GM10266 (cell line): ENCODE results near the gene TEX2.

Source experiments
- DNase-seq: peaks from one replicate; pipeline ENCODE4 v3.0.0; 2012; ENCODE audit errors: extremely low spot score
- TF ChIP-seq, protein P1 (sequence below): IDR thresholded peaks from 2 replicates; pipeline ENCODE4 v1.5.1; 2012; ENCODE audit warnings: mild to moderate bottlenecking, low read depth; ENCODE audit not compliant: control insufficient read depth, insufficient read depth; ENCODE audit errors: missing control alignments

Gene TEX2

DNA sequence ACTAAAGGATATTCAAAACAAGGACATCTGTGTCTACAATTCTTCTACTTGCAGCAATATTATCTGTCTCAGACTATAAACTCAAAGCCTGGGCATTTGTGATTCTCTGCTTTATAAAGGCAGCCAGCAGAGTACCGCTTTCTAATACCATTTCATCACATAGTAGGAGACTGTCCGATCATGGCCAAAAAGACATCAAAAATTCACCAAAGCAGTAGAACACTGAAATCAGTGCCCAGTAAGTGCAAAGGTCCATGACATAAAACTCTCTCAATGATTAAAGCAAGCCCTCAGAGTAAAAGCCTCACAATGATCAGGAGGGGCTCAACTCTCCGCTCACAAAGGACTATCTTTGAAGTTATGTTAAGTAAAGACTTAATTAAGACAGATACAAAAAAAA is 156.1 kb downstream of the TEX2 start:
- TF ChIP-seq, protein P1, sequence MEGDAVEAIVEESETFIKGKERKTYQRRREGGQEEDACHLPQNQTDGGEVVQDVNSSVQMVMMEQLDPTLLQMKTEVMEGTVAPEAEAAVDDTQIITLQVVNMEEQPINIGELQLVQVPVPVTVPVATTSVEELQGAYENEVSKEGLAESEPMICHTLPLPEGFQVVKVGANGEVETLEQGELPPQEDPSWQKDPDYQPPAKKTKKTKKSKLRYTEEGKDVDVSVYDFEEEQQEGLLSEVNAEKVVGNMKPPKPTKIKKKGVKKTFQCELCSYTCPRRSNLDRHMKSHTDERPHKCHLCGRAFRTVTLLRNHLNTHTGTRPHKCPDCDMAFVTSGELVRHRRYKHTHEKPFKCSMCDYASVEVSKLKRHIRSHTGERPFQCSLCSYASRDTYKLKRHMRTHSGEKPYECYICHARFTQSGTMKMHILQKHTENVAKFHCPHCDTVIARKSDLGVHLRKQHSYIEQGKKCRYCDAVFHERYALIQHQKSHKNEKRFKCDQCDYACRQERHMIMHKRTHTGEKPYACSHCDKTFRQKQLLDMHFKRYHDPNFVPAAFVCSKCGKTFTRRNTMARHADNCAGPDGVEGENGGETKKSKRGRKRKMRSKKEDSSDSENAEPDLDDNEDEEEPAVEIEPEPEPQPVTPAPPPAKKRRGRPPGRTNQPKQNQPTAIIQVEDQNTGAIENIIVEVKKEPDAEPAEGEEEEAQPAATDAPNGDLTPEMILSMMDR: no peak

DNA sequence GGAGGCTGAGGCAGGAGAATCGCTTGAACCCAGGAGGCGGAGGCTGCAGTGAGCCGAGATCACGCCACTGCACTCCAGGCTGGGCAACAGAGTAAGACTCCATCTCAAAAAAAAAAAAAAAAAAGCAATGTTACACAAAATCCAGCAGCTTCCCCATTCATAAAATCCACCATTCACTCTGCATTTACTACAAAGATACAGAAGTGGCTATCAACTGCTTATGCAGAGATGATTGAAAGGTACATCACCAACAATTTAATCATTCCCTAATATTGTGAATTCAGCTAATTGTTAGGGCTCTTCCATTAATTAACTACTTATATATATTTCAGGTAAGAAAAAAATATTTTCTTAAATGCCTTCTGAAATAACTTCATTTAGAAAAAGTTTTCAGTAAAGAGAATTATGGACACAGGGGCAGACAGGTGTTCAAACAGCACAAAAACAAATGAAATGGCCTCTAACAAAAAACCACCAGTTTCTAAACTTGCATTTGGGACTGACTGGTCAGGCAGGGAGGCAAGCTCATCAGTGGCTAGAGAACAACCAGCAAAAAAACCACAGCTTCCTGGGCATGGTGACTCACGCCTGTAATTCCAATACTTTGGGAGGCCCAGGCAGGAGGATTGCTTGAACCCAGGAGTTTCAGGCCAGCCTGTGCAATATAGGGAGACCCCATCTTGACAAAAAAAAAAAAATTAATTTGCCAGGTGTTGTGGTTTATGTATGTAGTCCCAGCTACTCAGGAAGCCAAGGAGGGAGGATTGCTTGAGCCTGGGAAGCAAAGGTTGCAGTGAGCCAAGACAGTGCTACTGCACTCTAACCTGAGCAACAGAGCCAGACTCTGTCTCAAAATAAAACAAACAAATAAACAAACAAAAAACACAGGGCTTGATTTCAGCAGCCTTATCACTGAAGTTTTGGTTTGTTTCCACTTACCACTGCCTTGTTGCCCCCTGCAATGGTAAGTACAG is 159.4 kb downstream of the TEX2 start:
- TF ChIP-seq, protein P1: no peak
- no peak for DNase-seq

More for the DNA sequence above, 156.1 kb downstream of the TEX2 start:
- no peak for DNase-seq

DNA sequence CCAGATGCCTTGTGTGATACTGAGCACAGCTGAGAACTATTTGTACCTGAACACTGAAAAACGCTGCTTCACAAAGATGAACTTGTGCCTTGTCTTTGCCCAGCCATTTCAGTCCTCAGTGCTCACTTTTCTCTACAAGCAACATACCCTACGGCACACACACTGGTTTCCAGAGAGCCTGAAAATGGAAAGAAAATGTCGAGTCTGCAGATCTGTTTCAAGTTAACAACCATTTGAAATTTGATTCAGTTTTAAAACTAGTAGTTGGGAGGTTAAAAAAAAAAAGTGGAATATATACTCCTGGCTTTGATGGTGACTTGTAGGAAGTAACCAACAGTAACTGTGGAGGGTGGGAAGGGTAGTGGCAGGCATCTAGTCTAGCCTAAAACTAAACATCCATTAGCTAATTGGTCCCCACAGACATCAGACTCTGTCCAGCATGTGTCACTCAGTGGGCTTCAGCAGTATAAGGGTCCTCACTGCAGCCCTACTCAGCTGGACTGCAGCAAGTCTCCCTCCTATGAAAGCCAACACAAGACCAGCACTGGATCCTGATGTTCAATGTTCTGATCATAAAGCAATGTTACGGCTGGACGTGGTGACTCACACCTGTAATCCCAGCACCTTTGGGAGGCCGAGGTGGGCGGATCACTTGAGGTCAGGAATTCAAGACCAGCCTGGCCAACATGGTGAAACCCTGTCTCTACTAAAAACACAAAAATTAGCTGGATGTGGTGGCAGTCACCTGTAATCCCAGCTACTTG is 160.3 kb downstream of the TEX2 start:
- TF ChIP-seq, protein P1: no peak
- DNase-seq: no peak

DNA sequence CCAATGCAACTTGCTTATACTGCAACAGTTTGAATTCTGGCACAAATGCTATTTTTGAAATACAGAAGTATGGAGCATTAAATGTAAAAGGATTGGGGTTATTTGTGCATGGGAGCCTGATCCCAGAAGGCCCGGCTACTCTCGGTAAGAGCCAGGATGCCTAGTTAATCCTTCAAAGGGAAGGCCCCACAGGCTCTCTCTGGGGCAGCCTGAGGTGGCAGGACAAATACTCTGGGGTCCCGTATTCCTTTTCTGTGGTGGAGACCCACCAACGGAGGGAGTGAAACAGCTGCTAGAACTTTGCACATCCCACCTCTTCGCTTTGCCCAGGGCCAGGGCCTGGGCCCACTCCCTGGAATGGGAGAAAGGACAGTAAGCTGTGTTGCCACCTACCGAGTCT is 163.5 kb downstream of the TEX2 start:
- DNase-seq: no peak
- TF ChIP-seq, protein P1: no peak
